ENCODE measurements around the gene AUTS2. TPM values are rescaled to one million over a fixed set of nuclear protein-coding genes. Genes with fewer than 3 reads are reported as not detected.

The AUTS2 gene
- total and polyA plus RNA-seq, 10 donors = 6.1 to 54.8 (median 29.1) TPM

DNA sequence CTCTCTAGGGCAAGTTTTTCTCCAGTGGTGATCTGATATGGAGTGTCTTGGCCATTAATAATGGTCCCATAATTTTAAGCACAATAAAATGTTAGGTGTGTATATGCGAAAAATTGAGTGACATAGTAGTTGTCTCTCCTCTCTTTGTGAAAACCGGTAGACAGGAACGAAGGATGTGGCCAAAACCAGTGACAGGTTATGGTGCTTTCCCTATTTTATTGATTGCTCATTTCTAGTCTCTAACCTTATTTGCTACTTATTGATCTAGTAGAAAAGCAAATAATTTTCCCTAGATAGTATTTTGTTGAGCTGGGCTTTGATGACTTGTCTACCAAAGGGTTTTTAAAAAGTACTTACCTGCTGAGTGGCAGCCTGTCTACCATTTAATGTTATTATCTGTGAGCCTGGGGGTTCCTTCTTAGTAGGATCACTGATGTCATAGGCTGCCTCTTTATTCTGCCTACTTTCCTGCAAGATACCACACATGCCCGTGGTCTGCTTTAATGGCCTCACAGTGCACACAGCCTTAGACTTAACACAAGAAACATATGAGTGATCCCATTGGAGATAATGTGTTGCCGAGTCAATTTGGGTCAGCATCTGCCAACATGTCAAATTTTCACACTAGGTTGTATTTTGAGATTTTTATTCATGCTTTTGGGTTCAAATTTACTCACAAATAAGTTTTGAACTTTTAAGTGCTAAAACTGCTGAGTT is 100.0 kb downstream of the AUTS2 start:
- Histone ChIP-seq H3K27me3 (replicated peaks in 1 of 7) (no peaks in the 10 kb centered on the region), H3K27ac (no peak overlapping the region), H3K4me1 (peaks cover 0 to 24% (median 14%) of the 10 kb centered on the region in 6 donors), H3K4me3 (no peak overlapping the region), H3K9me3 (no peaks in the 10 kb centered on the region), H3K36me3 (no peaks in the 10 kb centered on the region)
- intact Hi-C loops (cut with DNase I; ENCODE audit: low total_unique reads) = no loop called here
- no peak for DNase-seq
- no peak for TF ChIP-seq POLR2A (IDR thresholded peaks at IDR 0.05)
- TF ChIP-seq, protein P1, sequence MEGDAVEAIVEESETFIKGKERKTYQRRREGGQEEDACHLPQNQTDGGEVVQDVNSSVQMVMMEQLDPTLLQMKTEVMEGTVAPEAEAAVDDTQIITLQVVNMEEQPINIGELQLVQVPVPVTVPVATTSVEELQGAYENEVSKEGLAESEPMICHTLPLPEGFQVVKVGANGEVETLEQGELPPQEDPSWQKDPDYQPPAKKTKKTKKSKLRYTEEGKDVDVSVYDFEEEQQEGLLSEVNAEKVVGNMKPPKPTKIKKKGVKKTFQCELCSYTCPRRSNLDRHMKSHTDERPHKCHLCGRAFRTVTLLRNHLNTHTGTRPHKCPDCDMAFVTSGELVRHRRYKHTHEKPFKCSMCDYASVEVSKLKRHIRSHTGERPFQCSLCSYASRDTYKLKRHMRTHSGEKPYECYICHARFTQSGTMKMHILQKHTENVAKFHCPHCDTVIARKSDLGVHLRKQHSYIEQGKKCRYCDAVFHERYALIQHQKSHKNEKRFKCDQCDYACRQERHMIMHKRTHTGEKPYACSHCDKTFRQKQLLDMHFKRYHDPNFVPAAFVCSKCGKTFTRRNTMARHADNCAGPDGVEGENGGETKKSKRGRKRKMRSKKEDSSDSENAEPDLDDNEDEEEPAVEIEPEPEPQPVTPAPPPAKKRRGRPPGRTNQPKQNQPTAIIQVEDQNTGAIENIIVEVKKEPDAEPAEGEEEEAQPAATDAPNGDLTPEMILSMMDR (IDR thresholded peaks at IDR 0.05 in 8 of 11, conservative IDR thresholded peaks at IDR 0.05 in 3 of 11) = no peak
- no peak for TF ChIP-seq POLR2AphosphoS5 (IDR thresholded peaks at IDR 0.05)
- 70 to 87% (median 75%) methylated on average over 5 of the region's 5 CpGs for WGBS, 5 donors

- intact Hi-C loops (cut with DNase I; ENCODE audit: low total_unique reads) = no loop called here
- H3K36me3 ChIP-seq = no peaks in the 10 kb centered on the region
- peaks cover 0 to 31% (median 14%) of the 10 kb centered on the region in 6 donors for H3K4me1 ChIP-seq
- H3K27ac ChIP-seq = no peak overlapping the region
- no peaks in the 10 kb centered on the region for H3K27me3 ChIP-seq (replicated peaks in 1 of 7)
- DNase-seq = no peak
- H3K4me3 ChIP-seq = no peak overlapping the region
- 62 to 85% (median 78%) methylated on average over 2 of the region's 2 CpGs for WGBS, 5 donors
- H3K9me3 ChIP-seq = no peaks in the 10 kb centered on the region
- TF ChIP-seq POLR2AphosphoS5 (IDR thresholded peaks at IDR 0.05) = no peak
- TF ChIP-seq POLR2A (IDR thresholded peaks at IDR 0.05) = no peak
- TF ChIP-seq, protein P1 (IDR thresholded peaks at IDR 0.05 in 8 of 11, conservative IDR thresholded peaks at IDR 0.05 in 3 of 11) = no peak
These were observed 101.7 kb downstream of the AUTS2 start for GRCh38 chr7:69699931-69700330.

DNA sequence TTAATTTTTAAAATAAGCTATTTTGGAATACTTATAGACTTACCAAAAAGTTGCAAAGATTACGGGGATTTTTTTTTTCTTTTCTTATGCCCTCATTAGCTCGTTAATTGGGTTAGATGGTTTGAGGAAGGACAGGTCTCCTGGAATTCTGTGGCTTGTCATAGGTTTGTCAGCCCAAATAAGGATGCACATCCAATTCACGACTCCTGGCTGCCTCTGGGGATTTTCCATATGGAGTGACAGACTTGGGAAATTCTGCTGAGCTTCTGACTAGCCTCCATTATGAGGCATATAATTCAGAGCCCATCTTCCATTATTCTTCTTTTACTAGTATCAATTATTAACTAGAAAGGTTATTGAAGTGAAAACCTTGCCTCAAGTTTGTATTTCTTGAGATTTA is 102.1 kb downstream of the AUTS2 start:
- no peak for TF ChIP-seq POLR2A (IDR thresholded peaks at IDR 0.05)
- TF ChIP-seq, protein P1 (IDR thresholded peaks at IDR 0.05 in 8 of 11, conservative IDR thresholded peaks at IDR 0.05 in 3 of 11) = no peak
- no peak overlapping the region for H3K4me3 ChIP-seq
- intact Hi-C loops (cut with DNase I; ENCODE audit: low total_unique reads) = no loop called here
- no peak overlapping the region for H3K27ac ChIP-seq
- 81 to 87% (median 85%) methylated on average over 3 of the region's 3 CpGs for WGBS, 5 donors
- no peak for DNase-seq
- no peaks in the 10 kb centered on the region for H3K9me3 ChIP-seq
- H3K36me3 ChIP-seq = no peaks in the 10 kb centered on the region
- H3K4me1 ChIP-seq = peaks cover 0 to 31% (median 13%) of the 10 kb centered on the region in 6 donors
- no peaks in the 10 kb centered on the region for H3K27me3 ChIP-seq (replicated peaks in 1 of 7)

- WGBS, 5 donors = 85 to 94% (median 92%) methylated on average over 5 of the region's 5 CpGs
- no peak for TF ChIP-seq POLR2A (IDR thresholded peaks at IDR 0.05)
- TF ChIP-seq, protein P1 (IDR thresholded peaks at IDR 0.05 in 8 of 11, conservative IDR thresholded peaks at IDR 0.05 in 3 of 11) = no peak
- TF ChIP-seq POLR2AphosphoS5 (IDR thresholded peaks at IDR 0.05) = no peak
- no peak for DNase-seq
- no peak overlapping the region for H3K4me3 ChIP-seq
- H3K27me3 ChIP-seq (replicated peaks in 1 of 7) = no peaks in the 10 kb centered on the region
- H3K4me1 ChIP-seq = peaks cover 0 to 21% (median 4%) of the 10 kb centered on the region in 6 donors
- no peaks in the 10 kb centered on the region for H3K36me3 ChIP-seq
- intact Hi-C loops (cut with DNase I; ENCODE audit: low total_unique reads) = no loop called here
- no peaks in the 10 kb centered on the region for H3K9me3 ChIP-seq
- H3K27ac ChIP-seq = no peak overlapping the region
These were observed 103.0 kb downstream of the AUTS2 start for GRCh38 chr7:69701288-69701687.

All from spleen (tissue), 11 donors.